ENCODE results near the gene EIF1AY.

EIF1AY gene

DNA sequence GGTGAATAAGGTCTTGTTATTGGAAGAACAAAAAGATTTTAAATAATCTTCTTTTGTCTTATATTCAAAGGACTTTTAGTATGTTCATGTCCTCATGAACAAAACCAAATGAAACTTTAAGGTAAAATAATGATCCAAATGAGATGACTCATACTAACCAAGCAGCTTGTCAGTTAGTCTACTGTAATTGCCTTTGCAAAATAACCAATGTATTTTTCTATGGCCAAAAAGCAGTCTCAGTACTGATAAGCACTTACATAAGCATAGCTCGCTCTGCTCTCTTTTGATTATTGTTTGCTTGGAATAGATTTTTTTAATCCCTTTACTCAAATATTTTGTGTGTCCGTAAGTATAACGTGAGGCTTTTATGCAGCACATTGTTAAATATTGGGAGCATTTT is 4.3 kb upstream of the EIF1AY start:
- no peaks in the 10 kb centered on the region for H3K9me3 ChIP-seq (ENCODE audit: insufficient read depth, low read depth, low read length)
- no peak overlapping the region for H4K91ac ChIP-seq (ENCODE audit: low read depth, low read length)
- no peaks in the 10 kb centered on the region for H3K4me1 ChIP-seq (ENCODE audit: control insufficient read depth in 1 of 2, insufficient read depth in 2 of 2, low read length in 2 of 2)
- no peak overlapping the region for H2AFZ ChIP-seq (ENCODE audit: insufficient read depth, low read length, poor library complexity)
- no peaks in the 10 kb centered on the region for H3K36me3 ChIP-seq (ENCODE audit: control insufficient read depth in 1 of 2, insufficient read depth in 2 of 2, low read length in 2 of 2)
- H3K4me2 ChIP-seq (ENCODE audit: low read length), result no peak overlapping the region
- no peak overlapping the region for H3K18ac ChIP-seq (ENCODE audit: low read length)
- H2BK5ac ChIP-seq (ENCODE audit: low read depth, low read length, poor library complexity), result no peak overlapping the region
- no CpG with 5 or more reads among the region's 3 CpGs for WGBS (ENCODE audit: extremely low coverage, insufficient coverage, insufficient read length)
- H3K27ac ChIP-seq (ENCODE audit: low read depth, low read length), result no peak overlapping the region
- no peak overlapping the region for H4K12ac ChIP-seq (ENCODE audit: low read depth, low read length)
- H3K27me3 ChIP-seq (ENCODE audit: insufficient read depth, low read length), result no peaks in the 10 kb centered on the region
- H3K79me2 ChIP-seq (ENCODE audit: control insufficient read depth, insufficient read depth, low read length, poor library complexity), result no peaks in the 10 kb centered on the region
- H3K9ac ChIP-seq (ENCODE audit: low read length), result no peak overlapping the region
- no peak overlapping the region for H2BK120ac ChIP-seq (ENCODE audit: insufficient read depth, low read length, poor library complexity)
- no peak overlapping the region for H3K14ac ChIP-seq (ENCODE audit: low read length)
- H2BK12ac ChIP-seq (ENCODE audit: low read length), result no peak overlapping the region
- no peak overlapping the region for H3K4ac ChIP-seq (ENCODE audit: low read depth, low read length)
- H3K23ac ChIP-seq (ENCODE audit: low read length), result no peak overlapping the region
- H2AK5ac ChIP-seq (ENCODE audit: low read length), result no peak overlapping the region
- H3K4me3 ChIP-seq (ENCODE audit: low read depth, low read length), result no peak overlapping the region
- no peak for DNase-seq
- peaks cover 1% of the 10 kb centered on the region for H3K79me1 ChIP-seq (ENCODE audit: low read length)
- no peak overlapping the region for H4K8ac ChIP-seq (ENCODE audit: low read depth, low read length)

GRCh38 chrY:20576506-20576905 is 930 bp downstream of the EIF1AY start:
- H3K79me1 ChIP-seq (ENCODE audit: low read length), result peaks cover 1% of the 10 kb centered on the region
- no peak overlapping the region for H3K27ac ChIP-seq (ENCODE audit: low read depth, low read length)
- WGBS (ENCODE audit: extremely low coverage, insufficient coverage, insufficient read length), result no CpG with 5 or more reads among the region's 5 CpGs
- no peak overlapping the region for H3K9ac ChIP-seq (ENCODE audit: low read length)
- H2AK5ac ChIP-seq (ENCODE audit: low read length), result no peak overlapping the region
- H4K91ac ChIP-seq (ENCODE audit: low read depth, low read length), result no peak overlapping the region
- H2BK120ac ChIP-seq (ENCODE audit: insufficient read depth, low read length, poor library complexity), result no peak overlapping the region
- no peak overlapping the region for H3K4ac ChIP-seq (ENCODE audit: low read depth, low read length)
- H3K4me3 ChIP-seq (ENCODE audit: low read depth, low read length), result no peak overlapping the region
- H2AFZ ChIP-seq (ENCODE audit: insufficient read depth, low read length, poor library complexity), result no peak overlapping the region
- no peak overlapping the region for H2BK12ac ChIP-seq (ENCODE audit: low read length)
- no peak overlapping the region for H2BK5ac ChIP-seq (ENCODE audit: low read depth, low read length, poor library complexity)
- no peaks in the 10 kb centered on the region for H3K27me3 ChIP-seq (ENCODE audit: insufficient read depth, low read length)
- H3K18ac ChIP-seq (ENCODE audit: low read length), result no peak overlapping the region
- H4K8ac ChIP-seq (ENCODE audit: low read depth, low read length), result no peak overlapping the region
- H3K36me3 ChIP-seq (ENCODE audit: control insufficient read depth in 1 of 2, insufficient read depth in 2 of 2, low read length in 2 of 2), result no peaks in the 10 kb centered on the region
- H3K4me2 ChIP-seq (ENCODE audit: low read length), result peak overlapping the region; percentile 71
- no peaks in the 10 kb centered on the region for H3K4me1 ChIP-seq (ENCODE audit: control insufficient read depth in 1 of 2, insufficient read depth in 2 of 2, low read length in 2 of 2)
- H4K12ac ChIP-seq (ENCODE audit: low read depth, low read length), result no peak overlapping the region
- no peak for DNase-seq
- H3K23ac ChIP-seq (ENCODE audit: low read length), result no peak overlapping the region
- H3K79me2 ChIP-seq (ENCODE audit: control insufficient read depth, insufficient read depth, low read length, poor library complexity), result no peaks in the 10 kb centered on the region
- H3K9me3 ChIP-seq (ENCODE audit: insufficient read depth, low read depth, low read length), result no peaks in the 10 kb centered on the region
- no peak overlapping the region for H3K14ac ChIP-seq (ENCODE audit: low read length)

DNA sequence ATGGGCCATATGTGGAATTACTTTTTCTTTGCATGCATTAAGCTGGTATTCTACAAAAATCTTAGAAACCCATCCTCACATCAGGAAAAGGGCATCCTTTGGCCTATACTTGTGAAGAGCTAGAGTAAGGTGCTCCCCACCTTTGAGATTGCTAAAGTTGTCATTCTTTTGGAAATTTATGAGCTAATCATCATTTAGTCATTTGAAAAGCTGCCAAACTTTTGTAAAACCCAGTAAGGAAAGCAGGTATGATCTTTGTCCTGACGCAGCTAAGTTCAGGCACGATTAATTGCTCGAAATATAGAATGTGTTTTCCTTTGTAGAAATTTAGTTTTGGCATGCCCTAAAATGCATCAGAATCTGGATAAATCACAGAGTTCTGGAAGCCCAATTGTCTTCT is 2.6 kb downstream of the EIF1AY start:
- Histone ChIP-seq H3K4me3 (ENCODE audit: low read depth, low read length) (no peak overlapping the region), H3K27ac (ENCODE audit: low read depth, low read length) (no peak overlapping the region), H4K91ac (ENCODE audit: low read depth, low read length) (no peak overlapping the region), H3K23ac (ENCODE audit: low read length) (no peak overlapping the region), H2BK5ac (ENCODE audit: low read depth, low read length, poor library complexity) (no peak overlapping the region), H3K79me1 (ENCODE audit: low read length) (peaks cover 1% of the 10 kb centered on the region), H4K12ac (ENCODE audit: low read depth, low read length) (no peak overlapping the region), H3K18ac (ENCODE audit: low read length) (no peak overlapping the region), H2AFZ (ENCODE audit: insufficient read depth, low read length, poor library complexity) (no peak overlapping the region), H3K4me2 (ENCODE audit: low read length) (no peak overlapping the region), H3K4ac (ENCODE audit: low read depth, low read length) (no peak overlapping the region), H2AK5ac (ENCODE audit: low read length) (no peak overlapping the region), H2BK12ac (ENCODE audit: low read length) (no peak overlapping the region), H3K27me3 (ENCODE audit: insufficient read depth, low read length) (no peaks in the 10 kb centered on the region), H3K9me3 (ENCODE audit: insufficient read depth, low read depth, low read length) (no peaks in the 10 kb centered on the region), H3K79me2 (ENCODE audit: control insufficient read depth, insufficient read depth, low read length, poor library complexity) (no peaks in the 10 kb centered on the region), H3K4me1 (ENCODE audit: control insufficient read depth in 1 of 2, insufficient read depth in 2 of 2, low read length in 2 of 2) (no peaks in the 10 kb centered on the region), H2BK120ac (ENCODE audit: insufficient read depth, low read length, poor library complexity) (no peak overlapping the region), H3K14ac (ENCODE audit: low read length) (no peak overlapping the region), H4K8ac (ENCODE audit: low read depth, low read length) (no peak overlapping the region), H3K36me3 (ENCODE audit: control insufficient read depth in 1 of 2, insufficient read depth in 2 of 2, low read length in 2 of 2) (no peaks in the 10 kb centered on the region), H3K9ac (ENCODE audit: low read length) (no peak overlapping the region)
- no CpG with 5 or more reads among the region's 3 CpGs for WGBS (ENCODE audit: extremely low coverage, insufficient coverage, insufficient read length)
- no peak for DNase-seq

DNA sequence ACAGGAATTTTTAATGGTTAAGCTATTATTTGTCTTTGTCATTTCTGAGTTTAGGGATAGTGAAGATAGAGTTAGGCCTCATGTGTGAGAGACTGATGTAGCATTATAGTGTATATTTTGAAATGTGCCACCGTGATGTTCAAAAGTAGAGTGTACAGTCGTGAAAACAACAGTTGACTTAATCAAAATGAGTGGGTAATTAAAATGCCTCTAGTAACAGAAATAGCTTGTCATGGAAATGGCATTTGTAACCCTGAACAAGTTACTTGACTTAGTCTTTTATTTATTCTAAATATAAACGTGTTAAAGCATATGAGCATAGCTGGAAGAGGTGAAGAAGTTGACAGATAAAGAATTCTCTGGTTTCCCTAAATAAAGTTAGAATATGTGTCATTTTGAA is 6.1 kb downstream of the EIF1AY start:
- no peaks in the 10 kb centered on the region for H3K79me1 ChIP-seq (ENCODE audit: low read length)
- H3K4me1 ChIP-seq (ENCODE audit: control insufficient read depth in 1 of 2, insufficient read depth in 2 of 2, low read length in 2 of 2), result no peaks in the 10 kb centered on the region
- H2AK5ac ChIP-seq (ENCODE audit: low read length), result no peak overlapping the region
- no peak overlapping the region for H2AFZ ChIP-seq (ENCODE audit: insufficient read depth, low read length, poor library complexity)
- no peak overlapping the region for H3K4me2 ChIP-seq (ENCODE audit: low read length)
- H4K12ac ChIP-seq (ENCODE audit: low read depth, low read length), result no peak overlapping the region
- no peak overlapping the region for H3K14ac ChIP-seq (ENCODE audit: low read length)
- H2BK5ac ChIP-seq (ENCODE audit: low read depth, low read length, poor library complexity), result no peak overlapping the region
- H3K27me3 ChIP-seq (ENCODE audit: insufficient read depth, low read length), result no peaks in the 10 kb centered on the region
- no peak overlapping the region for H3K9ac ChIP-seq (ENCODE audit: low read length)
- no peak overlapping the region for H3K27ac ChIP-seq (ENCODE audit: low read depth, low read length)
- no peak overlapping the region for H2BK12ac ChIP-seq (ENCODE audit: low read length)
- H2BK120ac ChIP-seq (ENCODE audit: insufficient read depth, low read length, poor library complexity), result no peak overlapping the region
- no peak overlapping the region for H3K4ac ChIP-seq (ENCODE audit: low read depth, low read length)
- H4K91ac ChIP-seq (ENCODE audit: low read depth, low read length), result no peak overlapping the region
- no CpG with 5 or more reads among the region's 3 CpGs for WGBS (ENCODE audit: extremely low coverage, insufficient coverage, insufficient read length)
- no peak overlapping the region for H3K23ac ChIP-seq (ENCODE audit: low read length)
- no peaks in the 10 kb centered on the region for H3K36me3 ChIP-seq (ENCODE audit: control insufficient read depth in 1 of 2, insufficient read depth in 2 of 2, low read length in 2 of 2)
- no peak overlapping the region for H3K4me3 ChIP-seq (ENCODE audit: low read depth, low read length)
- H3K9me3 ChIP-seq (ENCODE audit: insufficient read depth, low read depth, low read length), result no peaks in the 10 kb centered on the region
- no peaks in the 10 kb centered on the region for H3K79me2 ChIP-seq (ENCODE audit: control insufficient read depth, insufficient read depth, low read length, poor library complexity)
- H3K18ac ChIP-seq (ENCODE audit: low read length), result no peak overlapping the region
- no peak for DNase-seq
- no peak overlapping the region for H4K8ac ChIP-seq (ENCODE audit: low read depth, low read length)
